ENCODE results near the gene UCK2. TPM values are rescaled to one million over a fixed set of nuclear protein-coding genes. Genes with fewer than 3 reads are reported as not detected.

Gene UCK2
- total and polyA plus RNA-seq, 9 of the 15 experiments (the other 6 are each of a cell fraction or from before 2014, with no cell fraction given): 71.6 to 145 (median 95.8) TPM

- TF ChIP-seq ZNF280A (IDR thresholded peaks at IDR 0.05; ENCODE audit: low read depth, partially characterized antibody): no peak
Measured at GRCh38 chr1:165890684-165891083, 63.3 kb downstream of the UCK2 start (continued).

DNA sequence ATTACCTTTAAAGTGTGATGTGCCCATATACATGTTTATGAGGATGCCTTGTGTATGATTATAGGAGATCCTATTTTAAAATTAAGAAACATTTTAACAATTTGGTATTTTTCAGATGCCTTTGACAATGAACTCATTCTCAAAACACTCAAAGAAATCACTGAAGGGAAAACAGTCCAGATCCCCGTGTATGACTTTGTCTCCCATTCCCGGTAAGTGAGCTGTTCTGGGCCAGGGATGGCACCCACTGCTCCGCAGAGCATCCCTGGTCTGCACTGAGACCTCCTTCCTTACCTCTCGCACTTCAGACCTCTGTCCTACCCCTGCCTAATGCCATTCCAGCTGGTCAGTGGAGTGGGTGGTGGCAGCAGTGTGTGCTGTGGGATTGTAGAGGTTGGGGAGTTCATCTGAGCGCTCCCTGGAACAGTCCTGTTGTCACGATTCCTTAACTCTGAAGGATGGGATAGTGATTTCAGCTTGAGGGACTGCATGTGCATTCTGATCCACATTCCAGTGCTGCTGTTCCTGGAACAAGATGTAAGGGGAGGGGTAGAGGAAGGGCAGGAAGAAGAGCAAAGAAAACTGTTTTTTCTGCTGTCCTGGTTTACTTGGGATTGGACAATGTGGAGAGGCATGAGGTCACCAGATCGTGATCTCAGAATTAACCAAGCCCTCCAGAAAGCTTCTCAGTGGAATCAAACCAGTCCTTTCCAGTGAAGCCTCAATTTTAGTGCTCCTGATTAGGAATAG, 63.9 kb downstream of the UCK2 start:
- Histone ChIP-seq H3K27me3 (ENCODE audit: control insufficient read depth in 2 of 2, insufficient read depth in 2 of 2, low read length in 2 of 2) (no peaks in the 10 kb centered on the region), H3K4me1 (replicated peaks in 1 of 2; ENCODE audit: control insufficient read depth in 2 of 2, insufficient read depth in 2 of 2, low read length in 2 of 2) (no peaks in the 10 kb centered on the region), H3K4me2 (ENCODE audit: insufficient read depth, low read length) (no peak overlapping the region), H3K9ac (ENCODE audit: insufficient read depth in 1 of 2, low read depth in 2 of 2, low read length in 2 of 2) (no peak overlapping the region), H3K4me3 (no peak overlapping the region), H2AFZ (ENCODE audit: low read depth, low read length) (no peak overlapping the region), H3K27ac (ENCODE audit: extremely low read depth, low read depth, low read length) (no peak overlapping the region), H3K9me1 (ENCODE audit: control insufficient read depth, insufficient read depth, low read length) (peaks cover 3% of the 10 kb centered on the region), H4K20me1 (replicated peaks; ENCODE audit: control insufficient read depth, insufficient read depth, low read length) (peaks cover 17% of the 10 kb centered on the region; the same call in 1 of the 2 replicates), H3K9me3 (replicated peaks; ENCODE audit: control insufficient read depth, insufficient read depth, low read depth, low read length) (no peaks in the 10 kb centered on the region), H3K36me3 (ENCODE audit: control insufficient read depth, insufficient read depth, low read length) (peaks cover 65% of the 10 kb centered on the region), H3K79me2 (ENCODE audit: control insufficient read depth, insufficient read depth, low read length) (peaks cover 42% of the 10 kb centered on the region)
- FAIRE-seq (no peak), ATAC-seq (no peak), DNase-seq (ENCODE audit: extremely low read depth in 1 of 4, low spot score in 3 of 4) (no peak)
- WGBS (ENCODE audit: insufficient coverage, low coverage, missing lambda C conversion rate): 95% methylated on average over 7 of the region's 7 CpGs
- ChIA-PET POLR2A (interaction anchor here (0.6 kb wide), 1 partner anchor 60 kb away, joined by 3 read pairs; no protein-coding TSS in a partner anchor), CTCF (ENCODE audit: low intra/inter-chr PET ratio) (no interaction called here)
- no TSS peak for BruUV-seq (replicated peaks)
- in situ Hi-C loops (cut with MboI): no loop called here
- no peak for TF ChIP-seq TEAD1 (CRISPR knock-in tag; IDR thresholded peaks at IDR 0.05)
- TF ChIP-seq, protein P1, sequence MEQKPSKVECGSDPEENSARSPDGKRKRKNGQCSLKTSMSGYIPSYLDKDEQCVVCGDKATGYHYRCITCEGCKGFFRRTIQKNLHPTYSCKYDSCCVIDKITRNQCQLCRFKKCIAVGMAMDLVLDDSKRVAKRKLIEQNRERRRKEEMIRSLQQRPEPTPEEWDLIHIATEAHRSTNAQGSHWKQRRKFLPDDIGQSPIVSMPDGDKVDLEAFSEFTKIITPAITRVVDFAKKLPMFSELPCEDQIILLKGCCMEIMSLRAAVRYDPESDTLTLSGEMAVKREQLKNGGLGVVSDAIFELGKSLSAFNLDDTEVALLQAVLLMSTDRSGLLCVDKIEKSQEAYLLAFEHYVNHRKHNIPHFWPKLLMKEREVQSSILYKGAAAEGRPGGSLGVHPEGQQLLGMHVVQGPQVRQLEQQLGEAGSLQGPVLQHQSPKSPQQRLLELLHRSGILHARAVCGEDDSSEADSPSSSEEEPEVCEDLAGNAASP (IDR thresholded peaks at IDR 0.05): no peak
- intact Hi-C loops (cut with micrococcal nuclease): no loop called here

Measured in K562 (cell line).